ENCODE data around the gene BCL2L13.

Gene BCL2L13

GRCh38 chr22:17726006-17726927, 87.7 kb downstream of the BCL2L13 start:
- TF ChIP-seq CTCF (IDR thresholded peaks at IDR 0.05; ENCODE audit: low read depth, low read length, missing control alignments) = no peak
- DNase-seq (ENCODE audit: low read depth) = no peak
- no peak overlapping the region for H3K4me3 ChIP-seq (ENCODE audit: low read depth, low read length)

GRCh38 chr22:17726928-17727897, 88.7 kb downstream of the BCL2L13 start:
- H3K4me3 ChIP-seq (ENCODE audit: low read depth, low read length) = no peak overlapping the region
- no peak for DNase-seq (ENCODE audit: low read depth)
- no peak for TF ChIP-seq CTCF (IDR thresholded peaks at IDR 0.05; ENCODE audit: low read depth, low read length, missing control alignments)

GRCh38 chr22:17728786-17729185, 90.2 kb downstream of the BCL2L13 start:
- TF ChIP-seq CTCF (IDR thresholded peaks at IDR 0.05; ENCODE audit: low read depth, low read length, missing control alignments) = no peak
- no peak overlapping the region for H3K4me3 ChIP-seq (ENCODE audit: low read depth, low read length)
- DNase-seq (ENCODE audit: low read depth) = no peak

- H3K4me3 ChIP-seq (ENCODE audit: low read depth, low read length) = no peak overlapping the region
- no peak for DNase-seq (ENCODE audit: low read depth)
- TF ChIP-seq CTCF (IDR thresholded peaks at IDR 0.05; ENCODE audit: low read depth, low read length, missing control alignments) = no peak
Observed at GRCh38 chr22:17729561-17729960, 91.0 kb downstream of the BCL2L13 start.

- no peak overlapping the region for H3K4me3 ChIP-seq (ENCODE audit: low read depth, low read length)
- TF ChIP-seq CTCF (IDR thresholded peaks at IDR 0.05; ENCODE audit: low read depth, low read length, missing control alignments) = no peak
- DNase-seq (ENCODE audit: low read depth) = no peak
Observed at GRCh38 chr22:17732251-17732854, 93.8 kb downstream of the BCL2L13 start.

GRCh38 chr22:17733466-17733865, 94.9 kb downstream of the BCL2L13 start:
- TF ChIP-seq CTCF (IDR thresholded peaks at IDR 0.05; ENCODE audit: low read depth, low read length, missing control alignments) = no peak
- no peak overlapping the region for H3K4me3 ChIP-seq (ENCODE audit: low read depth, low read length)
- DNase-seq (ENCODE audit: low read depth) = no peak

Data from GM12864 (cell line).